Measurements from ENCODE around the gene MAML3.
A peak's percentile ranks its signal among the peaks of the same experiment; 100 is the strongest.

The MAML3 gene

DNA sequence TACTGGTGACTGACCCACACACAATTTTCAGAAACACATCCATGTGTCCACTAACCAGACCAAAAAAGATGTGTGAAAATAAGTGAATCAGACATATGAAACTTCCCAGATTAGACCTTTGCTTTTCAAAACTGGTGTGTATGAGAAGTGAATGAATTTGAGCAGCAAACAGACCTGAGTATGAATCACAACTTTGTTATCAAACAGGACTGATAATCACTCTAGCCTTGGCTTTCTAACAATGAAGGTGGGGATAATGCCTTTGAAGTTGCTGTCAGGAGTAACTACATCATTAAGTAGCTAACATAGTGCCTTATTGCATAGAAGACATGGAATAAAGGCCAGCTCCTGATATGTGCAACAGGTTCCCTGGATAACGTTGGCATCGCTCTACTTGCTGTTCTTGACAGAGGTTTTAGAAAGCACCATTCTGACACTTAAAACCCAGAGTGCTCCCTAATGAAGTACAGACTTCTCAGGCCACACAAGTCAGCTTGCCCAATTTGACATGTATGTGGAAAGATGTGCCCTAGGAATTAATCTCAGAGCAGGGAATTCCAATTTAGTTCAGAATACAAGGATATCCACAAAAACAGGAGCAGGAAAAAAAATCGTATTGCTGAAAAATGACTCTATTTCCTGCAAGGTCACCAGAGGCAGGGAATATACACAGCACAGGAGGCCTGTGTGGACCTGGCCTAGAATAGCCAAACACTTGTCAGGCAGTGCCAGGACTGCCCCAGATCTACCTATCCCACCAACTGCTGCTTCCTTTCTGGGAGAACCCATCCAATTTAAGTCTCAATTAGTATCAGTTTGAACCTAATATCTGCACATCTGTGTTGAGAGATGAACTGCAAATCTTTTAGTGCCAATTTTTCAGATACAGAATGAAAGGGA, 87.7 kb downstream of the MAML3 start:
- DNase-seq, result no peak

DNA sequence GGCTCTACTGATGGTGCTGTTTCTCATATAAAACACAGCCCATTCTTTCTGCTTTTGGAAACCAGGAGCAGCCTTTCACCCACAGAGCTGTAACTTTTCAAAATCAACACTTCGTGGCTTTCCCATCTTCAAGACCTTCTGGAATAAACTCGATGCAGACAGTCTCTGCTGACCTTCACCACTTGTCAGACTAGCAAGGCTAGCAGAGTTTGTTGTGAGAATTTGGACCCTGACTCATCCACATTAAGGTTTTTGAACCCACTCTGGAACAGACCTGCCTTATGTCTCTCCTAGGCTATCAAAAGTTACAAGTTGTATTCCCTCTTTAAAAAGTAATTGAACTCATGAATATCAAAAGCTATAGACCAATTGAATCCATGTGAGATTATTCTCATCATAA, 88.6 kb downstream of the MAML3 start:
- DNase-seq, result no peak

DNA sequence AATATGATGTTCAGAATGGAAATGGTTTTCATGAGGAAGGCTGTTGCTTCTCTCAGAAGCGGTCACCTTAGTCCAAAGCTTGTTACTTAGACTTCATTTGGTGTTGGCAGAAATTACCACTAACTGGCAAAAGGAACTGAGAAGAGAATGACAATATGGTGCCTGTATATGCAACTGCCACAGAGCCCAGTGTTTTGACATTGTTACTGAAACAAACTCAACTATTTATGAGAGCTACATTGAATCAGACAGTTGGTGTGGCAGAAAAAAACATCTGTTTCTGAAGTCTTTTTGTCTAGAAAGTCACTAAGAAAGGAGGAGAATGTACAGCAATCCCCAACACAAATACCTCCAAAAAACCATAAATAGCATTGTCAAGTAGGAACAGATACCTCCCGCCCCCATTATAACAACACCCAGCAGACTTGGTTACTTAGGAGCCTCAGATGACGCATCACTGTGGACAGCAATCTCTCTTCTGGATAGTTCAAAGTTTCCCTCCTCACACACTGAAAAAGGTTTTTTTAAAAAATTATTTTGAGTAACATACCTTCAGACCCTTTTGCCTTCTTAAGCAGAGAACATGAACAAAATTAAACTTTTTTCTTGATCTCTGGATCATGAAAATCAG, 92.2 kb downstream of the MAML3 start:
- no peak for DNase-seq

DNA sequence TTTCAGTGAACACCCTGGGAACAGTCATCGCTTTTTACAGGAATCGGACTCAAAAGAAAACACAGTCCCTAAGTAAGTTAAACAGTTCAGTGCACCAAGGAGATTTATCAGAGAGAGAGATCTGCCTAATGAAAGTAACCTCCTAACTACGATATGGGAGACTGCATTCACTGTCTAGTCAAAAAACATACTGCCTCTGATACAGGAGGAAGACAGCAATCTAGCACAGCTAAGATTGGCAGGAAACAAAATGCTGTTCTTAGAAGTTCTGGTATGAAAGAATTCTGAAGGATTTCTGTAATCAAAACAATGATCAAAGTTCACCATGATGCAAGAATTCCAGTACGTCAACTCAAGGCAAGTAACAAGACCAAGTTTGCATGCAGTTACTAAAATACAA, 92.8 kb downstream of the MAML3 start:
- no peak for DNase-seq

DNA sequence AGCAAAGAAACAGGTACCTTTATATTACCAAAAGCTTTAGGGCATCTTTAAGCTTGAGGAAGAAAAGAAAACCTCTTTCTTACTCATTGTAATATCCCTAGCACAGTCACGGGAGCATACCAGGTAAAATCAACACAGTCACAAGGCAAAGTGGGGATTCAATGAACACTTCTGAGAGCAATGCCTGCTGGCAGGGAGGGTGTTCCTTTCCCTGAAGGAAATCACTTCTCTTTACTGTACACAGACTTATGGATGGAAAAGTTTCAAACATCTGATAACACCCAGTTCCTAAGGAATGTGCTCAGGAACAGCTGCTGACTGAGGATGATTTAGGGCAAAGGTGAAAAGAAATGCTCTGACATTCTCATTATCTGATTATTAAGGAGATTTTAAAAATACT, 94.8 kb downstream of the MAML3 start:
- no peak for DNase-seq

DNA sequence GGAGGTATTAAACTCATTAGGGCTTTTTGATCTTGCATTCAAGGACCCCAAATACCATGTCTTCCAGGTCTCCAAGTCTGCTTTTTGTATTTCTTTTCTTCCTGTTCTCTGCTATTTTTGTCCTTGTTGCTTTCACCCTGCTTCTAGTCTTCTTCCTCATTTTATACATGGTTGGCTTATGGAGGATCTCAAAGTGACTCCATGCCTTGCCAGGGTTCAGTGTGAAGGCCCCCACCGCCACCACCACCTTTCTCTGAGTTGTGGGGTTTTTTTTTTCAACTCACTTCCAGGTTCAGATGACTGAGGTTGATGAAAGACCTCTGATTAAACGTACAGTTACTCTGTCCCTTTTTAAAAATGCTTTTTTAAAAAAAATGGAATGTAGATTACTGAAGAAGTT, 96.3 kb downstream of the MAML3 start:
- peak; percentile 81 to 84 for DNase-seq

DNA sequence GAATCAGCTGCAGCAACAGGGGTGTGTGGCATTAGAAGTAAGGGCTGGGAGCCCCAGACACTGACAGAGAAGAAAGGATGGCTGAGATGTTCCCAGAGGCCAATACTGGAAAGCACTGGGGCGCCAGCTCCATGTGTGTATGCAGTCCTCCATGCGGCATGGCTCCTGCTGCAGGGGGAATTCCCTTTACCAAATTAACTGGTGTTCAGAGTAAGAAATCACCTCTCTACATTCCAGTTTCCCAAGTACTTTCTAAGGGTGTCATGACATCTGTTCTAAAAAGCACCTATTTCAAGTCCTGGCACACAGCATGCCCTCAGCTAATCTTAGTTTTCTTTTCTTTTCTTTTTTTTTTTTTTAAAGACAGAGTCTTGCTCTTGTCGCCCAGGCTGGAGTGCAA, 98.0 kb downstream of the MAML3 start:
- DNase-seq, result no peak

DNA sequence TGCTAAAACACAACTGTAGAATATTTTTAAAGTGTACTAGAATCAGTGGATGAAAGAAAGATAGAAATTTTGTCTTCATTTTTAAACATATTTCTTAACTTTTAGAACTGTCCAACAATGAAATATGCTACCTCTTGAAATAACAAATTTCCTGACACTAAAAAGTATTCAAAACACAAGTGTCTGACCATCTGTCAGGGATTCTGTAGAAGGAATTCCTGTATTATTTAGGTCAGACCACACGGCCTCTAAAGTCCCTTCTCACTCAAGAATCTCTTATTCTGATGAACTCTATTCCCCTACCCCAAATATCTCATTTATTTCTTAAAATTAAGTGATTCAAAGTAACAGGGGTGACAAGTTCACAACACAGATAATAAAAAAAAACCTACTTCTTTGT, 99.1 kb downstream of the MAML3 start:
- no peak for DNase-seq

DNA sequence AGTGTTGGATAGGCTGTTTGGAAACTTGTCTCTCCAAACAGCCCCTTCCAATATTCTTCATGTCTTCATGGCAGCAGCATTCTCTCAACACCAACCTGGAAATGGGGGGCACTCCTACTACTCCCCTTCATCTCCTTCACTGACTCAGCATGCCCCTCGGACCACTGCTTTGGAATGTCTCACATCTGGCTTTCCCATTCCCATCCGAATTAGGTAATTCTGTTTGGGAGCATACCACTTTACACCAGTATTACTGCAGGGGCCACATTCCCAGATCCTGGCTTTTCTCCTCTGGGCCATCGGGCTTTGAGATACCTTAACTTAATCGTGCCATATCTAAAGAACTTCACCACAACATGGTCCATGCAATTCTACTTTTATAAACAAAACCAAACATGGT, 100.8 kb downstream of the MAML3 start:
- no peak for DNase-seq

DNA sequence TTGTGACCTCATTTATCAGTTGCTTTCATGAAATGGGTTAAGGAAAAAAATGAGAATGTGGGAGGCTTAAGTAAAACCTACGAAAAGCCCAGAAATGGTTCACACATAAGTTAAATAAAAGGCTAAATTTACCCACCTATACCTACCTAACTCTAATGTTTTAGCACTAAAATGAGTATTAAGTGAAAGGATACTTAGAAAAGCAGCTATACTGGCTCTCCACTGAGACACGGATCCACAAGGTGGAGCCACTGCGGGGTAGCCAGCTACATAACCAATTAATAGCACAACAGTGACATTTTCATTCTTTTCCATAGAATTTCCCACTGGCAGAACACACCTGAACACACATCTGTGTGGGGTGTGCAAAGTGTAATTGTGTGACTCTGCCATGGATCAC, 101.9 kb downstream of the MAML3 start:
- peak; percentile 28 to 46 for DNase-seq

DNA sequence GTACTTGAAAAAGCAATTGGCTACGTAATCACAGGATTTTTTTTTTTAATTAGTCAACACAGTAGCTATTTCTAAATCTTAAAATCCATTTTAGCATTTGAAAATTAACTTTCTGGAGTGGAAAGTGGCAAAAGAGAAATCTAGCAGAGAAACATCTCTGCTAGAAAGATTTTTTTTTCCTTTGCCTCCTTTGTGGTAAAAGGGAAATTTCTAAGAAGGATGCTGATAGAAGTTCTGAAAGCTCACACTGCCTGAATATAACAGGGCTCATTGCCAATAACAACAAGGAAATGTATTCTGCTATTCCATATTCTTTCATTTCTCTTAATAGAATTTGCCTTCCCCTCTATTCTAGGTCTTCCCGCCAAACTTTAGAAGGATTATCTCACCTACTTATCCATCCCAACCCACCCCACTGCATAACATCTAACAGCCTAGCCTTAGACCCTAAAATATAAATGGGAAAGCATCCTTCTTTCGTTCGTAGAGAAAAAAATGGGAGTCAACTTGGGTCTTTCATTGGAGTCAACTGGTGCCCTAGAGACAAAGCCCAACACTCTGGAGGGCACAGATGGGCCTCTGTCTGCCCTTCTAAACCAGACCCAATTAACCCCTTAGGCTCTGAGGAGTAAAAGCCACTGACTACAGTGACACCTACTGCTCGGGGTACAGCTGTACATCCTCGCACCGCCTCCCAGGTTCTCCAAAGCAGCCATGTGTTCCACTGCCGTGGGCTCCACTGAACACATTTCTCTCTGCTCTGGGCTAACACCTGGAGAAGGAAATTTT, 103.9 kb downstream of the MAML3 start:
- DNase-seq, result peak; percentile 58 to 62

DNA sequence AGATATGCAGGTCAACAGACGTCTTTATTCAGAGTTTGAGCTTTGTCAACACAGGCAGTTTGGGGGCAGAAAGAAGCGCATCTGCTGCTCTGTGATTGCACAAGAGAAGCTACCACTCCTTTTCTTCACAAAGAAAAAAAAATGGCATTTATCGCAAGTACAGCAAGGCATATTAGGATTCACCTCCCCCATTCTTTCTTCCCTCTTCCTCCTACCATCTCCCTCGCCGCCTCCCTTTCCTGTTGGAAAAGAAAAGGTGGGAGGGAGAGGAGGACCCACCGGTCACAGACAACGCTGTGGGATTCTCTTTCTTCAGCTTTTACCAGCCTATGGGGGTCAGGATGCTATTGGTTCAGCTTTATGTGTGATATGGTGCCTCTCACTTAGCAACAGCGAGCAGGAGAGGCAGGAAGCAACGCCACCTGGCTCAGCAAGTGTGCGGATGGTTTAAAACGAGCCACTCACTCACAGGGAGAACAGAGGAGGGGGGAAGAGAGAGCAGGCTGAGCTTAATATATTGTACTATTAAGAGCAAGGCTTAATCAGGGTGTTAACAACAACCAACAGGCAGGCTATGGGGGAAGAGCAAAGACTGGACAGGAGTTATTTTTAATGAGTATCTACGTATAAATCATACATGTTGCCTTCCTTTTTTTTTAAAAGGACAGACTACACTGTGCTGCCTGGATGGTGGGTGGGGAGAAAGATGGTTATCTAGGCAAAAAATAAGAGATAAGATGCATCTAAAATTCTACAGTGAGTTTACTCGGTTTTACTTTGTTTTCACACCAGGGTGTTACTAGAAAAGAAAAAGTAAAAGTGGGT, 104.7 kb downstream of the MAML3 start:
- DNase-seq, result peak; percentile 76 to 80

DNA sequence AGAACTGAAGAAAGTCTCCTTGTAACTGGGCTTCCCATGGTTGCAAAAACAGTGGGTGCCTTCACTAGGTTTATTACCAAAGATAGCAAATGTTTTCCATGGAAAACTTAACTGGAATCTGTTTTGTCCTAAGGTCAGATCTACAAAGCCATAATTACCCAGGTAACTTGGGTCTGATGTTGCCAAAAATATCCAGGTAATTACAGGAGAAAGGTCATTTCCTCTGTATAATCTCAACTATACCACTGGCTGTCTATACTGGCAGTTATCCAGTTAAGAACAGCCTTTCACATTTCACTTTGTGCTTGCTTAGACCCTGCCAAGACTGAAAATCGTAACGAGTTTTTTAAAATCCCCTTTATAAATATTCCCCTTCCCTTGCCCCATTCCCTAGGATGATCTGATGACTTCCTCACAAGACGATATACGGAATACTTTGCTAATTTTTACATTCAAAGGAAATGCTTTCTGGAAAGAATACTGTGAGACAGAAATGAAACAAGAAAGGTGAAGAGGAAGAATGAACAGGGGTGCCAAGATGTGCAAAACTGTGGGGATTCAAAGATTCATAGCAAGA, 105.5 kb downstream of the MAML3 start:
- no peak for DNase-seq

DNA sequence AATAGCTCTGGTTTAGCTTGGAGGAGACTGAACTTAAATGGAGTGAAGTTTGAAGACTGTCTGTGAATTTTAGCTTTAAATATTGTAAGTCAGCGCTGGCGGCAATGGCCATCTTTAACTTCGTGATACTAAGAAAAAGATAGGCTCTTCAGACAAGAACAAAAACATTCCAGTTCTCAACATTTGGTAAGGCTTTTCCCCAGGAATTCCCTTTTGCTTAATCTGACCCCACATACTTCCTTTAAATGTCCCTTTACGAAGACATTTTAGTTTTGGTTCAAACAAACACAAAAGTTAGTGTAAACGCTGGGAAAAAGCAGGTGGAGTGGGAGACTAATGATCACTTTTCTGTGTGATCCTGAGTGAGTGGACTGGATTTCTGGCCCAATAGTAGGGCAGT, 106.2 kb downstream of the MAML3 start:
- no peak for DNase-seq

DNA sequence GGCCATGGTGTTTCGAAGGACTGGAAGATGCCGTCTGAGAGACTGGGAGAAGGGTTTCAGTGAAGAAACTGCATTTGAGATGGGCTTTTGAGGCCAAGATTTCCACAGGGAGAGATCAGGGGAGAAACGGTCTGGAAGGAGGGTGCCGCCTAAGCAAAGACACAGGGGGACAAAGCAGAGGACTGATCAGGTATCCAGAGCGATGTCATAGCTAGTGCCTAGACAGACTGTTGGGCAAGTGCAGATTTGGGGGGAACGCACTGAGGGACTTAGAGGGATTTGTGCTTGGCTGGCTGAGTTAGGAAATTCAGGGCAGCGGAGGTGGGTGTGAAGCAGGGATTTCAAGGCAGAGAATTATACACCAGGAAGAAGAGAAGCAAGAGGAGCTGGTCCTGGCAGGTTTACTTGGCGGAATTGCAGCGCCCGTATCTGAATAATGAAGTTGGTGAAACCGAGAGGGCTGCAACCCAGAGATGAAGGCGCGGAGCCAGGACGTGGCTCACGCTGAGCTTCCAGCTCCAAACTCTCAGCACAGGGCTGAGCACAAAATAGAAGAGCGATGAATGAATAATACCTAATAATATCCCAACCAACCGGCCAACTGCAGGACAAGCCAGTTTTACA, 106.9 kb downstream of the MAML3 start:
- no peak for DNase-seq

DNA sequence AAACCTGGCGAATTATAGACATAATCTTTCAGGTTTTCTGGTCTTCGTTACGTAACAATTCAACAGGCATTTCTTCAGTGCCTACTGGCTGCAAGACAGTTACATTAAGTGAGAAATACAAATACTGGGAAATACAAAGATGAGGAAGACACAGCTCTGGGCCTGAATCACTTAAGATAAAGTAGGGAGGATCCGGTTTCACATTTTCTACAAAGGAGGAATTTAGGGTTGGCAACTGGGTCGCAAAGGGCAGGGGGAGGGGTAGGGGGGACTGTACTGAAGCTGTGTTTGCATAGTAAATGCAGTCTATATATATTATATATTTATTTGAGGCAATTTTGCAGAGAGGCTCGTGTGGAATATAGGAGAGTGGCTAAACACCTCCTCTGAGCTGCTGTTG, 107.4 kb downstream of the MAML3 start:
- peak in 1 of 2 experiments; percentile 31 for DNase-seq

DNA sequence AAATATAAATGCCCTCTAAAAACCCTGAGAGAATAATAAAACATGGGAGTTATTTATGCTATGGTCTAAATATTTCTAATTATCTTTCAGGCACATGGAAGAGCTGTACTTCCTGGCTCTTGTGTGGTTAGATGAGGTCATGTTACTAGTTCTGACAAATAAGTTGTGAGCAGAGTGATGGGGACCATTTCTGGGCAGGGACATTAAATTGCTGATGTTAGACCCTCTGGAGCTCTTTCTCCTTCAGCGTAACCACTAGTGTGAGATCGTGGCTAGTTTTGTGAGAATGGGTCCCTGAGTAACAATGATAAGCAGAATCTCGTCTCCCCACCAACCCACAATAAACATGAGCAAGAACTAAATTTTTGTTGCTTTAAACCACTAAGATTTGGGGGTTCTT, 108.0 kb downstream of the MAML3 start:
- DNase-seq, result peak; percentile 24 to 42

DNA sequence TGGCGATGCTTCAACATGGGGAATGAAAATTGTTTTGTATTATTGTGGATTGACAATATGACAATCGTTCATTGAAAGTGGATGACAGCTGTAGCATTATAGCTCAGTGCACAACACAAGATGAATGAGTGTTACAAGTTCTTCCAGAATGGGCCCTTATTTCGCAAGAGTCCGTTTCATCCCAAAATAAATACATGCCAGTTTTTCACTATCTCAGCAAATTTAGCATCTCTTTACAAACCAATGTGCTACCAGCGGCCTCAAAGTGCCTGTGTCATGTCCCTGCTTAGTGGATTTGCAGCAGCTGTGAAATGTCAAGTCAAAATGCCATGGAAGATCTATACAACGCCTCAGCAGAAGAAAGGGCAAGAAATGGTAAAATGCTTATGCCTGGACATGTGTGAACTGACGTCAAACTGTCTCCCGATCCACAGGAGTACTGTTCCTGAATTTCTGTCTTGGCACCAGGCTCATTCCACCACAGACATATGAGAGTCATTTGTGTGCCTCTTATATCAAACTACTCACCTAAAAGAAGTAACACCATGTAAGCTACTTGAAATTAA, 109.6 kb downstream of the MAML3 start:
- no peak for DNase-seq

DNA sequence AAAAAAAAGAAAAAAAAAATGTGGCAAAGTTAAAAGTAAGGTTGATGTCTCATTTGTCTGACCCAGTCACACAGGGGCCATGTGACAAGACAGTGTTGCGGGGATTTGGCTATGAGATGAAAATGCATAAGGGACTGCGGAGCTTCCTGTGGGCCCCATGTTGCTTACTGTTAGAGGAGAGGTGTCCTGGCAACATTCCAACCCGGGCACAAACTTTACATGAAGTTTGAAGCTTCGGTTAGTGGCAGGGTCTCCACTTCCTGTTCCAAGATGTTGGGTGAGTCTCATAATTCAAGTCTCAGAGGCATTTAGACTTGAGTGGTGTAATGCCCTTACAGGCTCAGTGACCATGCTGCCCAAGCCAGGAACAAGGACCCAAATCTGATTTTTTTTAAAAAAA, 111.3 kb downstream of the MAML3 start:
- peak; percentile 19 to 56 for DNase-seq

DNA sequence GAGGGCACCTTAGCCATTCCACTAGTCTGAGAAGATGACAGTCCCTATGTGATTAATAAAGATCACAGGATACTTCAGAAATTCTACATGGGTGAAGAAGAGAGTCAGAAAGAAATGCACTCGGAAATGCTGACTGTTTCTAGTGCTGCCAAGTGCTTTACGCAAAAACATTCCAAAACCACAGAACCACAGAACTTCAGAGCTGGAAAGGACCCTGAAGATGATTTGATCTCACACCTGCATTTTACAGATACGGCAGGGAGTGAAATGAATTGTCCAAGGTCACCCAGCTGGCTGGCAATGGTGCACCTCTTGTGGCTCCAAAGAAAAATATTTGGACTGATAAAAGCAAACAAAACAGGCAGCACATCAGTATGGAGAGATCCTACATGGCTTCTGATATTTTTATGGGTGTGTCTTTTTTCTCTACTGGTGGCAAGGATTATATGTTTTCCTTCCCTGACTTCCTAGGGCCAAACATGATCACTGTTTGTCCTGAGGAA, 115.9 kb downstream of the MAML3 start:
- no peak for DNase-seq

DNA sequence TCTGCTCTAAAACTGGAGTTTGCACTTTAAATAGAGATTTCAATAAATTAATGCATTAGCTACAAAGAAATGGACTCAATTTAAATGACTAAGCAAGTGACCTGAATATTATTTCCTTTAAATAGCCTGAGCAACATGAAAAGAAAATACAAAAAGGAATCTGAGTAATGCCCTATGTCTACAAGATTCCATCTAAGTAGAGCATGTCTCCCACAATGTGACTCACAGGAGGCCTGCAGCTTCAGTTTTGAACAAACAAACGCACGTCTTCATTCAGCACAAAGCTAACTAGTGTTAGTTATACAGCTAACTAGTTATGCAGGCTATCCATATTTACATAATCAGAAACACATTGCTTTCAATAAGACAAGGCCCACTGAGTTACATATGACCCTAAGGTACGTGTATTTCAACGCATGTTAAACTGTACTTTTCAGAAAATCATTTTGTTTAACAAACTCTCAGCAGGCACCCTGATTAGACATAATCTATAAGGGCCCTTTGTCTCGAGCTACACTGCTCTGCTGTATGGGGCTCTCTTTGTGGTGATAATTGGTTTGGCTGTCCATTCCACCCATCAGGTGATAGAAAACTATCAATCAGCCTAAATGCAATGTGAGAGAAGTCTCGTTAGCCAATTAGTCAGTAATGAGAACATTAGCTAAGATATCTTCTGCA, 116.5 kb downstream of the MAML3 start:
- no peak for DNase-seq
